HCT116 (cell line): Measurements from ENCODE around the gene RIPPLY2.

ENCODE experiments used
- CEBPB ChIP-seq: IDR thresholded peaks from 2 replicates; pipeline ENCODE4 v1.6.1; 2012; ENCODE audit warnings: low read depth
- EGR1 ChIP-seq: IDR thresholded peaks from 2 replicates; pipeline ENCODE4 v1.6.1; 2012; ENCODE audit warnings: low read depth
- EZH2 ChIP-seq: fragments of 200-600 bp; sonication (generic); IDR thresholded peaks from 2 replicates; pipeline ENCODE4 v1.6.1; 2017; ENCODE audit warnings: antibody characterized with exemption, mixed run types
- EZH2phosphoT487 ChIP-seq: fragments of 200-600 bp; IDR thresholded peaks from 2 replicates; pipeline ENCODE4 v1.6.1; 2018; ENCODE audit warnings: antibody characterized with exemption, borderline replicate concordance
- JUND ChIP-seq: IDR thresholded peaks from 2 replicates; pipeline ENCODE4 v1.6.1; 2012
- MAX ChIP-seq: IDR thresholded peaks from 2 replicates; pipeline ENCODE4 v1.6.1; 2012
- POLR2A ChIP-seq: IDR thresholded peaks from 2 replicates; pipeline ENCODE4 v1.7.0; 2011; ENCODE audit warnings: borderline replicate concordance; ENCODE audit not compliant: insufficient read depth, insufficient read length; ENCODE audit errors: extremely low read depth
- POLR2AphosphoS5 ChIP-seq: IDR thresholded peaks from 2 replicates; pipeline ENCODE4 v1.6.1; 2011; ENCODE audit warnings: mild to moderate bottlenecking, low read depth, low read length, moderate library complexity
- REST ChIP-seq: IDR thresholded peaks from 2 replicates; pipeline ENCODE4 v1.6.1; 2012; ENCODE audit warnings: low read depth
- SIN3A ChIP-seq: IDR thresholded peaks from 2 replicates; pipeline ENCODE4 v1.6.1; 2012; ENCODE audit warnings: low read depth
- YY1 ChIP-seq: IDR thresholded peaks from 2 replicates; pipeline ENCODE4 v1.6.1; 2011; ENCODE audit warnings: low read length, low read depth, moderate library complexity, mild to moderate bottlenecking; ENCODE audit not compliant: insufficient replicate concordance; ENCODE audit errors: extremely low read depth
- ZNF274 ChIP-seq: fragments of 200-500 bp; sonication (Bioruptor generic); IDR thresholded peaks from 2 replicates; pipeline ENCODE4 v1.6.1; 2014; ENCODE audit warnings: mild to moderate bottlenecking, low read depth, low read length, inconsistent platforms
- TF ChIP-seq, protein P1 (sequence below), 3 experiments: fragments of 200-600 bp in 1 of 3; sonication (generic) in 1 of 3; IDR thresholded peaks in 2 of 3; conservative IDR thresholded peaks in 1 of 3; 2 replicates each; pipeline ENCODE4 v1.5.1; 2012 to 2017; ENCODE audit warnings: low read depth in 2 of 3, low read length in 2 of 3, antibody characterized with exemption in 1 of 3, borderline replicate concordance in 1 of 3, control low read depth in 1 of 3, mild to moderate bottlenecking in 1 of 3, mixed read lengths in 1 of 3, mixed run types in 1 of 3, moderate library complexity in 1 of 3; ENCODE audit not compliant: insufficient read depth in 1 of 3

GRCh38 chr6:83878902-83879644 lies 25.9 kb downstream of the RIPPLY2 start:
- TF ChIP-seq EZH2phosphoT487 (no peak), CEBPB (no peak), REST (no peak), POLR2A (no peak), EZH2 (no peak), ZNF274 (no peak), MAX (no peak), EGR1 (no peak), YY1 (no peak), JUND (no peak), POLR2AphosphoS5 (no peak), SIN3A (no peak)
- TF ChIP-seq, protein P1, sequence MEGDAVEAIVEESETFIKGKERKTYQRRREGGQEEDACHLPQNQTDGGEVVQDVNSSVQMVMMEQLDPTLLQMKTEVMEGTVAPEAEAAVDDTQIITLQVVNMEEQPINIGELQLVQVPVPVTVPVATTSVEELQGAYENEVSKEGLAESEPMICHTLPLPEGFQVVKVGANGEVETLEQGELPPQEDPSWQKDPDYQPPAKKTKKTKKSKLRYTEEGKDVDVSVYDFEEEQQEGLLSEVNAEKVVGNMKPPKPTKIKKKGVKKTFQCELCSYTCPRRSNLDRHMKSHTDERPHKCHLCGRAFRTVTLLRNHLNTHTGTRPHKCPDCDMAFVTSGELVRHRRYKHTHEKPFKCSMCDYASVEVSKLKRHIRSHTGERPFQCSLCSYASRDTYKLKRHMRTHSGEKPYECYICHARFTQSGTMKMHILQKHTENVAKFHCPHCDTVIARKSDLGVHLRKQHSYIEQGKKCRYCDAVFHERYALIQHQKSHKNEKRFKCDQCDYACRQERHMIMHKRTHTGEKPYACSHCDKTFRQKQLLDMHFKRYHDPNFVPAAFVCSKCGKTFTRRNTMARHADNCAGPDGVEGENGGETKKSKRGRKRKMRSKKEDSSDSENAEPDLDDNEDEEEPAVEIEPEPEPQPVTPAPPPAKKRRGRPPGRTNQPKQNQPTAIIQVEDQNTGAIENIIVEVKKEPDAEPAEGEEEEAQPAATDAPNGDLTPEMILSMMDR (IDR thresholded peaks at IDR 0.05 in 2 of 3, conservative IDR thresholded peaks at IDR 0.05 in 1 of 3; ENCODE audit: borderline replicate concordance in 1 of 3, insufficient read depth in 1 of 3, low read depth in 2 of 3, low read length in 2 of 3): no peak
